HG02885 (cell line): ENCODE results near the gene PELI3.

Experiments
- ATAC-seq: cut with Tn5 transposase; IDR thresholded peaks from one replicate; pipeline ENCODE4 v1.9.1; 2021; ENCODE audit warnings: mild to moderate bottlenecking; ENCODE audit not compliant: unreplicated experiment, poor library complexity

PELI3 gene

GRCh38 chr11:66495401-66495854, 28.7 kb downstream of the PELI3 start:
- ATAC-seq = no peak

GRCh38 chr11:66497206-66497605, 30.5 kb downstream of the PELI3 start:
- no peak for ATAC-seq

GRCh38 chr11:66498506-66498905, 31.8 kb downstream of the PELI3 start:
- ATAC-seq = no peak

GRCh38 chr11:66505276-66505816, 38.6 kb downstream of the PELI3 start:
- ATAC-seq = no peak

- no peak for ATAC-seq
Observed at GRCh38 chr11:66509131-66509561, 42.4 kb downstream of the PELI3 start.

GRCh38 chr11:66510271-66510989, 43.7 kb downstream of the PELI3 start, which contains the start of gene BBS1:
TSS of gene BBS1 (plus strand) at chr11:66510635. CDS start at chr11:66510660, 25 bp downstream.
- ATAC-seq = peak; percentile 87

- no peak for ATAC-seq
Observed at GRCh38 chr11:66510990-66511339, 44.3 kb downstream of the PELI3 start.

- no peak for ATAC-seq
Observed at GRCh38 chr11:66523611-66524010, 56.9 kb downstream of the PELI3 start.

- no peak for ATAC-seq
Observed at GRCh38 chr11:66524304-66525040, 57.8 kb downstream of the PELI3 start.
